Activated CD4-positive, alpha-beta T cell treated with anti-CD3 and anti-CD28 coated beads, Interleukin-2, amount 50 U/mL, for 4 hours (primary cell): ENCODE results near the gene STPG2.
"Not testable (repeated sequence)": the region's sequence is repeated elsewhere in the genome, so short reads cannot be mapped to it uniquely, and the experiment has no call there.

Experiments used
- DNase-seq, 2 experiments: peaks; one replicate each; pipeline ENCODE4 v3.0.0-alpha.2; 2020

Gene STPG2

GRCh38 chr4:97938141-97938540, 205.1 kb downstream of the STPG2 start:
- no peak for DNase-seq

DNA sequence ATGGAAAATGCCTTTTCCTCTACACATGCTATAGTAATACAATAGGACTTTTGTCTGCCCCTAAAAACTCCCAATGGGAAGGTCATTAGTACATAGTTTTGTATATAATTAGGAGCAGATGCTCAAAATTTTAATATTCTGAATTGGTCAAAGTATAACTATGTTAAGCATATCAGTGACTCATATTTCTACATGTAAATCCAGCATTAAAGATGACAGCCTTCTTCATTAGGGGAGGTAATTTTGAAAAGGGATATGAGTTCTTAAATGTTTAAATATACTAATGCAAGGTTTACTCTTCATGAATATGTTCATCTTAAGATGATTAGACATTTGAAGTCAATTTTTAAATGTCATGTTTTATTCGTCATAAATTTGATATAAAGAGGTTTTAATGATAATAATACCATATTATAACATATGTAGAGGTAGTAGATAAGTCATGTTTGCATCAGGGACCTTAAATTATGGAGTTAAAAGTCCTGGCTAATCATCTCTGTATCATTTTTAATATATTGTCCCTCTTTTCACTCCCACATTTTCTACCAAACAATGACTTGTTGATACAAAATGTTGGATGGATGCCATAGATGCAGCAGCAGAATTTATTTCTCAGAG, 218.8 kb downstream of the STPG2 start:
- DNase-seq: no peak

DNA sequence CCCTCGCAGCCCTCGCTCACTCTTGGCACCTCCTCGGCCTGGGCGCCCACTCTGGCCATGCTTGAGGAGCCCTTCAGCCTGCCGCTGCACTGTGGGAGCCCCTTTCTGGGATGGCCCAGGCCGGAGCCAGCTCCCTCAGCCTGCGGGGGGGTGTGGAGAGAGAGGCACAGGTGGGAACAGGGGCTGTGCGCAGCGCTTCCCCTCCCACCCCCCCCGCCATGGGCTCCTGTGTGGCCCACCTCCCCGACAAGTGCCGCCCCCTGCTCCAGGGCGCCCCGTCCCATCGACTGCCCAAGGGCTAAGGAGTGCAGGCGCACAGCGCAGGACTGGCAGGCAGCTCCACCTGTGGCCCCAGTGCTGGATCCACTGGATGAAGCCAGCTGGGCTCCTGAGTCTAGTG, 220.2 kb downstream of the STPG2 start:
- DNase-seq: no peak

DNA sequence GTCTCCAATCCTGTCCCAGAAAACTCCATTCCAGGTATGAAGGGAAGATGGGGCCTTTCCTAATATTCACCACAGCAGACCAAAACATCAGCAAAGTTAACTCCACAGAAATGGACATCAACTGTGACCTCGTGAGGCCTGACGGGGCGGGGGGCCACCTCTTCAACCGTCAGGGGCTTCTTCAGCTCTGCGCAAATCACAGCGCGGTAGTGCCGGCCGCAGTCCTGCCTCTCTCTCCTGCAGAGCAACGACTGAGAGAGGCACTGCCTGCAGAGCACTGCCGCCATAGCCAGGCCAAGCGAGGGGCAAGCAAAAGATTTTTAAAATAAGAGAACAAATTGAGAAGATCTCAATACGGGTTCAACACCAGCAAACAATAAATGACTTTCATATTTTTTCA, 226.2 kb downstream of the STPG2 start:
- no peak for DNase-seq

DNA sequence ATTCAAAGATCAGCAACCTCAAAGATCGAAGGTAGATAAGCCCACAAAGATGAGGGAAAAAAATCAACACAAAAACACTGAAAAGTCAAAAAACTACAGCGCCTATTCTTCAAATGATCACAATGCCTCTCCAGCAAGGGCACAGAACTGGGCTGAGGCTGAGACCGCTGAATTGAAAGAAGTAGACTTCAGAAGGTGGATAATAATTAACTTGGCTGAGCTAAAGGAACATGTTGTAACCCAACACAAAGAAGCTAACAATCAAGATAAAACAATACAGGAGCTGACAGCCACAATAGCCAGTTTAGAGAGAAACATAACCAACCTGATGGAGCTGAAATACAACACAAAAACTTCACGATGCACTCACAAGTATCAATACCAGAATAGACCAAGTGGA, 231.1 kb downstream of the STPG2 start:
- no peak for DNase-seq

- DNase-seq: no peak
These were observed 231.9 kb downstream of the STPG2 start for GRCh38 chr4:97911236-97911906.

DNA sequence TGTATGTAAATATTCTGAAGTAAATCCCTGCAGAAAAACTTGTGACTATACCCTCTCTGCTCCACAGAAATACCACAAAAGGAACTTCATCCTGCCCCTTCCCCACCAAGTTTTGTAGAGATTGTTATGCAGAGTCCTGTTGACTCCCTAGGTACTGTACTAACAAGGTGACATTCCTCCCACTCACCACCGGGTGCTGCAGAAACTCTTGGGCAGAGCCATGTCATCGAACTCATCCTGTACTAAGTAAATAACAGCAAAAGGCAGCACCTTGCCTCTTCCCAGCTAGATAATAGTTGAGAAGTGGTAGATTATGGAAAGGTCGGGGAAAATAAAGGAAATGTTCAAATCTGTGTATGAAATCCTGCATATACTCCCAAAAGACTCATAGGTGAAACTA, 233.3 kb downstream of the STPG2 start:
- DNase-seq: no peak

DNA sequence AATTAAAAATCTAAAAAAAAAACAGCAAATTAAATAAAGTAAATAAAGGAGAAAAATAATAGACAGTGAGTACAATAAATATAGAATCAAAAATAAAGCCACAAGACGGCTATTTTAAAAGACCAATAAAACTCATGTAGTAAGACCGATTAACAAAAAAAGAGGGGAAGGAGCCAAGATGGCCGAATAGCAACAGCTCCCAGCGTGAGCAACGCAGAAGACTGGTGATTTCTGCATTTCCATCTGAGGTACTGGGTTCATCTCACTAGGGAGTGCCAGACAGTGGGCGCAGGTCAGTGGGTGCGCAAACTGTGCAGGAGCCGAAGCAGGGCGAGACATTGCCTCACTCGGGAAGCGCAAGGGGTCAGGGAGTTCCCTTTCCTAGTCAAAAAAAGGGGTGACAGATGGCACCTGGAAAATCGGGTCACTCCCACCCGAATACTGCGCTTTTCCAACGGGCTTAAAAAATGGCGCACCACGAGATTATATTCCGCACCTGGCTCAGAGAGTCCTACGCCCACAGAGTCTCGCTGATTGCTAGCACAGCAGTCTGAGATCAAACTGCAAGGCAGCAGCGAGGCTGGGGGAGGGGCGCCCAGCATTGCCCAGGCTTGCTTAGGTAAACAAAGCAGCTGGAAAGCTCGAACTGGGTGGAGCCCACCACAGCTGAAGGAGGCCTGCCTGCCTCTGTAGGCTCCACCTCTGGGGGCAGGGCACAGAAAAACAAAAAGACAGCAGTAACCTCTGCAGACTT, 239.7 kb downstream of the STPG2 start:
- not testable (repeated sequence) for DNase-seq

- no peak for DNase-seq
These were observed 243.0 kb downstream of the STPG2 start for GRCh38 chr4:97900229-97900628.

GRCh38 chr4:97892592-97893266, 250.5 kb downstream of the STPG2 start:
- no peak for DNase-seq

DNA sequence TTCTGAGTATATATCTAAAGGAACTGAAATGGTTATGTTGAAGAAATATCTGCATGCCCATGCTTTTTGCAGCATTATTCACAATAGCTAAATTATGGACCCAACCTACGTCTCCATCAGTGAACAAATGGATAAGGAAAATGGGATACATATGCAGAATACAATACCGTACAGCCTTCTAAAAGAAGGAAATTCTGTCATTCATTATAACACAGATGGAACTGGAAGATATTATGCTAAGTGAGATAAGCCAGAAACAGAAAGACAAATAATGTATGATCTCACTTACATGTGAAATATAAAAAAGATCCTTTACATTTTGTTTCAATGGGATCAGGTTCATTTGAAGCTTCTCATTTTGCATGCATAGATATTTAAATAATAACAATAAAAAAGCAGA, 263.3 kb downstream of the STPG2 start:
- no peak for DNase-seq

DNA sequence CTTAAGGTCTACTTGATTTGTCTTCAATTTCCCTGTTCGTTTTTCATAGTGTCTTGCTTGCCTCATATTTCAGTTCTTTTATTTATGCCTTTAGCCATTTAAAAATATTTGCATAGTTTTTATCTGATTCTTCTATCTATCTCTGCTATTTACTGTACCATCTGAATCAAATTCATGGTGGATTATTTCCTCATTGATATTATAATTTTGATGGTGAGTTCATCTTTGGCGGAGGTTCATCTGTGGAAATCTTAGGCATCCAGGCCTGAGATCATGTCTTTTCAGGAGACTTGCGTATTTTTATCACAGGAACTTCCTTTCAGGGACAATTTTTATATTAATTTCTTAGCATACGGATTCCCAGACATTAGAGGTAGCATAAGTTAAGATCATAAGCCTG, 275.2 kb downstream of the STPG2 start:
- no peak for DNase-seq

- DNase-seq: no peak
These were observed 275.7 kb downstream of the STPG2 start for GRCh38 chr4:97867557-97868091.

GRCh38 chr4:97866821-97867556, 276.3 kb downstream of the STPG2 start:
- DNase-seq: no peak

GRCh38 chr4:97851115-97851514, 292.2 kb downstream of the STPG2 start:
- DNase-seq: no peak

GRCh38 chr4:97845758-97846157, 297.5 kb downstream of the STPG2 start:
- DNase-seq: no peak

DNA sequence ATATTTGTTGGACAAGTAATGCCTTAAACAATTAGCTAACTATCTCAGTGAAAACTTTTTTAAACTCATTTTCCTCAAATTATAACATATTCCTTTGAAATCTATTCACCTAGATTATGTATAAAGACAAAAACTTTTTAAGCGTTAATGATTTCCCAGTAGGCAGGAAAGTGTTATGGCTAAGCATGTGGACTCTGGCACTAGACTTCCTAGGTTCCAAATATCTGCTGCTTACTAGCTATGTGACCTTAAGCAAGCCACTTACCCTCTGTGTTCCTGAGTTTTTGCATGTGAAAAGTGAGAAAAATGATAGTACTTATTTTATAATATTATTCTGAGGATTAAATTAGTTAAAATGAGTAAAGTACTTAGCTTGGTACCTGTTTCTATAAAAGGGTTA, 301.8 kb downstream of the STPG2 start:
- DNase-seq: no peak

DNA sequence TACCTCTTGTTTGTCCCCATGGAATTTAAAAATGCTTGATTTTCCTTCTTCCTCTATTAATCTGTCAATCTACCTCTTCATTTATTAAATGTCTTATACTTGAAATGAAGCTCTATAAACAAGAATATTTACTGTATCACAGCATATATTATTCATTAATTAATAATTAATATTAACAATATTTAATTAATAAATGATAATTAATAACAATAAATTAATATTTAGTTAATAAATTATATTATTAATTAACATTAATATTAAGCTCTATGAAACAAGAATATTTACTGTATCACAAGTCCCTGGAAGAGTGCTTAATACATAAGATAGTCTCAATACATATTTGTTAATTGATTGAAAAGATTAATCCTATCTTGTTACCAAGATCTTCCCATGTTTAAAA, 306.6 kb downstream of the STPG2 start:
- no peak for DNase-seq

GRCh38 chr4:97828646-97829045, 314.6 kb downstream of the STPG2 start:
- no peak for DNase-seq

- no peak for DNase-seq
These were observed 324.0 kb downstream of the STPG2 start for GRCh38 chr4:97819294-97819693.

DNA sequence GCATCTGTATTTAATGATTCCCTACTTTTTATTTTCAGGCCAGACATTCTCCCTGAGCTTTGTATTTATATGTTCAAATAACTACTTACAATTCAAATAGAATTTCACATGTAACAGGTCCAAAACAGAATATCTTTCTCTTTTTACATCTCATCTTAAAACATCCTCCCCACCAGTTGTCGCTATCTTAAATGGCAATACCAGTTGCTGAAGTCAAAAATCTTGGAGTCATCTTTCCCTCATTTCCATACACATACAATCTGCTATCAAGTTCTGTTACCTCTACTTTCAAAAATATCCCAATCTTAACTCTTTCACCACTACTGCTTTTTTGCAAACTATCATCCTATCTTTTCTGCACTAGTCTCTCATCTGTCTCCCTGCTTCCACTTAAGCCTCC, 330.5 kb downstream of the STPG2 start:
- DNase-seq: no peak

GRCh38 chr4:97786306-97786920, 356.9 kb downstream of the STPG2 start:
- no peak for DNase-seq
